HT1080 (cell line): ENCODE measurements around the gene AQP4. TPM values are rescaled to one million over a fixed set of nuclear protein-coding genes. Genes with fewer than 3 reads are reported as not detected.

Source experiments
- DNase-seq: peaks from one replicate; pipeline ENCODE4 v3.0.0-alpha.2; 2015; ENCODE audit warnings: low read depth
- polyA plus RNA-seq, 2 experiments: library from polyadenylated mRNA; depleted of rRNA; stranded (reverse); fragments of >200 nt; gene quantifications; 2 replicates each; pipeline ENCODE4 v1.2.3, GENCODE V29; 2015
- total RNA-seq: library from RNA; depleted of rRNA; stranded (reverse); fragments of >200 nt; shearing (Covaris generic); gene quantifications from 2 replicates; pipeline ENCODE4 v1.2.3, GENCODE V29; 2014; rRNA removed

AQP4 gene, protein sequence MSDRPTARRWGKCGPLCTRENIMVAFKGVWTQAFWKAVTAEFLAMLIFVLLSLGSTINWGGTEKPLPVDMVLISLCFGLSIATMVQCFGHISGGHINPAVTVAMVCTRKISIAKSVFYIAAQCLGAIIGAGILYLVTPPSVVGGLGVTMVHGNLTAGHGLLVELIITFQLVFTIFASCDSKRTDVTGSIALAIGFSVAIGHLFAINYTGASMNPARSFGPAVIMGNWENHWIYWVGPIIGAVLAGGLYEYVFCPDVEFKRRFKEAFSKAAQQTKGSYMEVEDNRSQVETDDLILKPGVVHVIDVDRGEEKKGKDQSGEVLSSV
- not detected in 2 replicates for total RNA-seq
- not detected in 2 replicates for polyA plus RNA-seq (2015; cell fraction: cytosol; rRNA removed)
- polyA plus RNA-seq (2015; cell fraction: nucleus; rRNA removed) = not detected in 2 replicates

DNA sequence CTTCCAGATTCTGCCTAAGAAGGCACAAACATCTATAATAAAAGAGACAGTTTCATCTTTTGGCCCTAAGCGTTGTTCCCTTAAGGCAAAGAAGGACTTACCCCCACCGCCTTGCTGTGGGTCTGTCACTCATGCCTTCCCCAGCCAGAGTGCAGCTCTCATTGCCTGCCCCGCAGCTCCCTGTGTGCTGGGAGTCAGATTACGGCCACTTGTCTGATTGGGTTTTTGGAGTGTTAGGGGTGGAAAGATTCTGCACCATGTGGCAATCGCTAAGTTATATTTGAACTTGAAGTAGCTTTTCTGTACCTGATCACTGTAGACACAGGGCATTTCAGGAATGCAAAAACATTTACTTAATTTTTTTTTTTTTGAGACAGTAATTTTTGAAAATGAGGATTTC lies at the start of gene AQP4:
TSS of gene AQP4 (minus strand) at position 151 of the 400 bp plus-strand sequence. CDS start at position 133, 18 bp downstream.
- DNase-seq = no peak

DNA sequence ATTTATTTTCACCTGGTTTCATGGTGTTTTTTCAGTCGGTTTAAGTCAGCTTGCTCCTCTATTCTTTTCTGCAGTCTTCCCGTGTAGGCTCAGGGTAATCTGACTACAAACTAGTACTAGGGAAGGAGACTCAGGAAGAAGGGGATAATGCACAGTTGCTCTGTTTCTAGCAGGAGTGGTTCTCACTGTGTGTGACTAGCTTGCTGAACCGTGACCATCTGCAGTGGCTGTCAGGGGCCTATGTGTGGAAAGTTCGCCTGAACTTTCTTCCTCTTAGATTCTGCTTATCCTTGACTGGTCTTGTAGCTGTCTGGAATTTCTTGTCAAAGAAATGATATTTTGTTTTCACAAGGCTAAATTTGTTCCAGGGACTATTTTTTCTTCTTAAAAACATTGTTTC lies 46.3 kb upstream of the AQP4 start:
- no peak for DNase-seq

DNA sequence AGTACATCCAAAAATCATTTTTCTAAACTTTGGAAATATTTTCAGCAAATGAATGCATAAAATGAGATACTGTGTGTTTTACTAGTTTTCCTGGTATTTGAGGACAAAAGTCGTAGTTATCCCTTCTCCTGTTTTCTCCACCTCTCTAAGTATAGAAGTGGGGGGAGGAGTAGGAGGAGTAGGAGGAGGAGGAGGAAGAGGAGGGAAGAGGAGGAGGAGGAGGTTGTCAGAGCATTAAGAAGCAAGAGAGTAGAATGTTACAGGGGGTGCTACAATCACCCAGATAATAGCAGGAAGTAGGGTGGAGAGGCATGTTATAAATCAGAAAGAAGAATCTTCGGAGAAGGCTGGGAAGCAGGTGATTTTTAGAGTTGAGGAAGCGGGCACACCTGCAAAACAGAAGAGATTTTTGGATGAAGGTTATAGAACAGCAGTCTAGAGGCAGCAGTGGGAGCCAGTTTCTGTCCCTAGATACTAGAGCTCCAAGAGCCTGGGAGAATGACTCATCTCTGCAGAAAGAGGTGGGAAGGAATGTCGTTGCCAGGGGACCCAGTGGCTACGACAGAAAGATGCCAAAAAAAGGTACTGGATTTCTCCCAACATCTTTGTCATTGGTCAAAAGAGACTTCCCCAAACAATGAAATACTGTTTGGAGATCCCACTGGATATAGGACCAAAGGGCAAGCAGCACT lies 44.2 kb upstream of the AQP4 start:
- peak; percentile 32 for DNase-seq

DNA sequence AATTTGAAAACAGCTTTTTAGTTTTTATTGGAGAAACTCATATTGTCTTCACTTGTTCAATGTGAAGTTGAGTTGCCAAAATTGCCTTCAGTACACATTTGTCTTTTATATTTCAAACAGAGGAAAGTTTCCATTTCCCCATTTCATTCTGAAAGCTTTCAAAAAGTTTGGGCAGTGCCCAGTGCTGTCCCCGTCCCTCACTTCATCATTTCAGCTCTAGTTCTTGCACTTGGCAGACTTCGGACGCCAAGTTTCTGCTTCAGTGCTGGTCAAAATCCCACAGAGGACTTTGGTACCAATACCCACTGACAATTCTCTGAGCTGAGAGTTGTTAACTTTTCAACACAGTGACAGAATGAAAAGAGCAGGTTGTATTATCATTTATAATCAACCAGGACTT lies 43.4 kb upstream of the AQP4 start:
- no peak for DNase-seq

DNA sequence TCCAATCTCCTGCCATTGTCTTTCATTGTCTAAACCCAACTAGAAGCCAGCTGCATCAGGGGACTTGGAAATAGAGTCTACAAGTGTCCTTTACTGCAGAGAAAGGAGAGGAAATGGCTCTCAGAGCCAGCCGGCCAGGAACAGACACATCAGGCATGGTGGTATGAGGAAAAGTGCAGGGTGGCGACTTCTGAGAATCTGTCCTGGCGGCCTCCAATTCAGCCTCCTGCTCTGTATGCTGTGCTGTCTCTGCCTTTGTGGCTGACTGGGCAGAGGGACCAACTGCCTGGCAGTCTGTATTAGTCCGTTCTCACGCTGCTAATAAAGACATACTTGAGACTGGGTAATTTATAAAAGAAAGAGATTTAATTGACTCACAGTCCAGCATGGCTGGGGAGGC lies 36.8 kb upstream of the AQP4 start:
- no peak for DNase-seq

DNA sequence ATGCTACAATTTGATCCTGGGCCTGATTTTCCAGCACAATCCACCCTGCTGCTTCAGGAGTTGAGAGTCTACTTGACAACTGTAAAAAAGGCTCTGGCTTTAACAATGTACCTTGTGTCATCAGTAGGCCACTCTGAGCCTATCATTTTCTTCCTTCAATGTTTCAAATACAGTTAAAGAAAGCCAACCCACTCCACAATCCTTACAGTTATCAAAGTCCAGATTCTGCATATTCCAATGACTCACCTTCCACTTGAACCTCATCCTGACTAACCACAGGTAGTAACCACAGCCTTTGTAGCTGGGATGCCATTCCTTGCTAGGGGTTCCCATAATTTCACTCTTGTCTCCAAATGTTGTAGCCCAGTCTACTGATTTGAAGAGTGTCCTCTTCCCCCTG lies 35.5 kb upstream of the AQP4 start:
- DNase-seq = peak; percentile 11

DNA sequence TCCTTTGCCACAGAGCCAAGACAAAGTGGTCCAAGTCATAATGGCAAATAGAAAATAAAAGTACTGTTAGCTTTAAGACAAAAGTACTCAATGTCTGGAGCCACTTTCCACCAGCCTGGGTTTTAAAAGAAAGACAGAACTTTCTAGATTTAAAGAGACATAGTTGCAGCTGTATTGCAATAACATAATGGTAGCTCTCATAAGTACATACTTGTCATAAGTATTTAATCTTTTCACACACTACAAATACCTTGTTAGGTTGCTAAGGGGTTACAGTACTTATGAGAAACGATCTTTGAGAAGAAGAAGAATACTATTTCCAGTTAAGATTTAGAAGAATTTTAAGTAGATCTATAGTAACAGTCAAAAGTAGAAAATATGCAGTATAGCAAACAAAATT lies 28.9 kb upstream of the AQP4 start:
- DNase-seq = no peak

DNA sequence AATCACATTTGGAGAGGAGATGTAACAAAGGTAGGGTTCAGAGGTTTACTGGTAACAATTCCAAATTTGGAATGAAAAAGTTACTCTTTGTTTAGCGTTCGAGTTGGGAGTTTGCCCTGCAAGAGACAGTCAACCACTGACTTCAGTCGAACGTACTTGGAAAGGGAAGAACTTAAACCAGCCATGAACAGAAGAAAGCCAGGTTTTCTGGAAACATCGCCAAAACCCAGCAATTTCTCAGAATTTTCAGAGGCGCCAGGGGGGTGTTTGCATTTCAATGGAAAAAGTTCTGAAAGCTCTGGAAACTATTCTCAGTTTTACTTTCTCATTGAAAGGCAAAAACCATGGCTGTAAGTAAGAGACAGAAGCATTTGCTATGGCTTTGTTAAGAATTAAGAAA lies 28.5 kb upstream of the AQP4 start:
- DNase-seq = no peak

DNA sequence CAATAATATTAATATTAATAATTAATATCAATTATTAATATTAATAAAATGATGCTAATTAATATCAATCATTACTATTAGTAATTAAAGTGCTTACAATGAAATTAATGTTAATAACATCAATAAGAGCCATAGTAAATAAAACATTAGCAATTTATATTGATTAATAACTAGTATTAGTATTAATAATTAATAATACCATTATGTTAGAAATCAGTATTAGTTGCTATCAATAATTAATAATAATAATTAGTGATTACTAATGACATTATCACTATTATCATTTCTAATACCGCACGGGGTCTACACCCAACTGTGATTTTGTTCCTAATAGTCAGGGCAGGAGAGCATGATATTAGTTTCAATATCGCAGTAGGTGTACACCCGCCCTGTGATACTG lies 22.8 kb upstream of the AQP4 start:
- DNase-seq = no peak

DNA sequence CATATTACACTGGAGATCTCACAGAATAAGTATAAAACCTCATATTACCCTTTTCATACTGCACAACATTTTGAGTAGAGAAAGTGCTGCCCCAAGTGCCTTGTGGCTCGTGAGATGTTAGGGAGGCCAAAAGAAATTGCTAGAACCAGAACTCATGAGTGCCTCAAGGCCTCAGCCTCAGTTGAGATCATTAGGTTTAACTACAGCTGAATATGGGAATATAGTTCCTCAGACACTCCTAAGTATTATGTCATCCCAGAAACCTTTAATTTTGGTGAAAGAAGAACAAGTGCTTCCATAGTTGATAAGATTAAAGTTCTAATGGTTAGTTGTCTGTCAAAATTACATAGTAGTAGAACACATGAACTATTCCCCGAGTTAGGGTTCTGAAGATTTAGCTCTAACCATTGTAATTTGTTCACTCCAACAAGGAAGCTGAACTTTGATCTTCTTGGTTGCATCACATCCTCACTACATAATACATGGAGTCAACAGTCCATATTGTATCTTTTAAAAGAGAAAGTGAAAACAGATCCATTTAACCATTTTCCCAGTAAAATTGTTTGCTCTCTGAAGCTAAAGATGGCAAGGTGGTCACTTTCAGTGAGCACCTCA lies 9.6 kb upstream of the AQP4 start:
- no peak for DNase-seq

DNA sequence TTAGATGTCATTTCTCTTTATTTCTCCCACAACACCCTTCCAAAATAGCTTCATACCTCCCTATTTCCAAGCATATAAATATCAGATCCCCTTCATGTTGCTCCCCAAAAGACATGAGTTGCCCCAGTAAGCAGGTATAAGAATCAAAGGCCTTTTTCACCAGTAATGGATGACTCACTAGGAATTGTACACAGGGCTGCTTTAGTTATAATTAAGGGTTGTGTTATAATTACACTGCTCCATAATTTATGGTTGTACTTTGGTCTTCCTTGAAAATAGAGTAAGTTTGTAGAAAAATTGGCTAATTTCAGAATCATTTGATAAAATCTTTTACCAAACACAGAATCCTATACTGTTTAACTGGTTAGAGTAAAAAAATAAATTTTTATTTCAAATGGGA lies 8.8 kb upstream of the AQP4 start:
- DNase-seq = no peak

DNA sequence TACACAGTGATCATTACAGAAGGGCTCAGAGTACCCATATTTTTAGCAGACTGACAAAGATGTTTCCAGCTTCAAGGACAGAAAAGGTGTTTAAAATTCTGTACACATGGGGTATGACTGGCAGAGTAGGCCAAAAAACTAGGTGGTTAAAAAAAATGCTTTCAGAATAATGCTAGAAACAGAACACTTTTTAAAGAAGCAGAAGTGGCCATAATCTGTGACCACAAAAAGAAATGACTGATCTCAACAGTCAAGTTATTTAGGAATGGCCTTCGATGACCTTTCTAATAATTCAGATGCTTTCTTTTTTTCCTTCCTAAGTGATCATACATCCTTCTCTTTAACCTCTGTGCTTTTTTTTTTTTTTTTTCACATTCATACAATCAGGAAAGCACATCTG lies 4.1 kb upstream of the AQP4 start:
- DNase-seq = no peak

DNA sequence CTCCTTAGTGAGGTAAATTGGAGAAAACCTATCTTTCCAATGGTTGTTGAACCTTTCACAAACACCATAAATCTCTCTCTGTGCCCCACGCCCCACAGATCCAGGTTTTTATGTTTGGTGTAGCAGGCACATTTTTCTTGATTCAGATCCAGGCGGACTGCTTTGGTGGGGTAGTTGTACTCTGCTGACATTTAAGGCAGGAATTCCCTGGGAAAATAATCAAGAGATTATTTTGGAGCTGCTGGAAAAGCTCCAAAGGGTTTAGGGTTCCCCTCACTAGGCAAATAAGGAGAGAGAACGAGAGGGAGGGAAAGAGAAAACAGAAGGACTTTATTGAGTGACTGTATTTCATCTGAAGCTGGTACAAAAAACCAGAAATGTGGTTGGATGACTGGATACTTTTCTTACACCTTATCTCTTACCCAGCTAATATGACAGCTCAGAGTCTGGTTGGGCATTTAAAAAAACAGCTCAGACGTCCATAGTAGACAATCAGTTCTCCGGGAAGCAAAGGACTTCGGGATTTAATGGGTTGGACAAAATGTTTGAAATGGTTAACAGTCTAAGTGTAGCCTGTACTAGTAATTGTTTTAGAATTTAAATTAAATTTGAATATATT lies 3.6 kb upstream of the AQP4 start:
- no peak for DNase-seq

DNA sequence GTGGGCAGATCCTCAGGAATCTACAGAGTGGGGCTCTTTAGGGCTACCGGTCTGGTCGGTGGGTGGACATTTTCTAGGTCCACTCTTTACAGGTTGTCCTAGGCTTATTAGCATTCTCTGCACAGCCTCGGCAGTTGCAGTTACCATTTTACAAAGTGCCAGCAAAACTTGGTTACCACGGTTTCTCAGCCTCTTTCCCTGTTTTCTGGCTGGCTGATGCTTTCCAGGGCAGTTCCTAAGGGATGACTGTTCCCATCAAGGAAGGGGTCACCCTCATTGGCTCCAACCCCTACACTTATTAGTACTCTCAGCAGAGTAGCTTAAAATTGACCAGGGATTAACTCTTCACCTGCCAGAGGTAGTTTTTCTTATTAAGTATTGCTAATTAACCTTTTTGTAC lies 2.0 kb upstream of the AQP4 start:
- DNase-seq = no peak

DNA sequence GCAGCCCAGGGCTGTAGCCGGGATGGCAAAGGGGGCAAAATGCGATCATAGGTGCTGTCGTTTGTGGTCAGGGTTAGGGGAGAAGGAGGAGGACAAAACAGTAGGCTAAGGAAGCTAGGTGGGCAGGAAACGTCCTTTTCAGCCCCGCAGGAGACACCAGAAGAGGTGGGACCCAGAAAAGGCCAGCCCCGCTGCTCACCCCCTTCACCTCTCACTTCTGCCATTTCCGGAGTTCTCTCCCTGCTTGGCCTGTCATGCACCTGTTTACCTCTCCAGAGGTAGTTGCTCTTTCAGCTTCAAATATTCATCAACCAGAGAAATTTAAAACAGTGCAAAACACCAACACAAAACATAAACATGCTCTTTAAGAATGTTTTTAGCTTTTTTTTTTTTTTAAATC lies 849 bp downstream of the AQP4 start:
- no peak for DNase-seq

DNA sequence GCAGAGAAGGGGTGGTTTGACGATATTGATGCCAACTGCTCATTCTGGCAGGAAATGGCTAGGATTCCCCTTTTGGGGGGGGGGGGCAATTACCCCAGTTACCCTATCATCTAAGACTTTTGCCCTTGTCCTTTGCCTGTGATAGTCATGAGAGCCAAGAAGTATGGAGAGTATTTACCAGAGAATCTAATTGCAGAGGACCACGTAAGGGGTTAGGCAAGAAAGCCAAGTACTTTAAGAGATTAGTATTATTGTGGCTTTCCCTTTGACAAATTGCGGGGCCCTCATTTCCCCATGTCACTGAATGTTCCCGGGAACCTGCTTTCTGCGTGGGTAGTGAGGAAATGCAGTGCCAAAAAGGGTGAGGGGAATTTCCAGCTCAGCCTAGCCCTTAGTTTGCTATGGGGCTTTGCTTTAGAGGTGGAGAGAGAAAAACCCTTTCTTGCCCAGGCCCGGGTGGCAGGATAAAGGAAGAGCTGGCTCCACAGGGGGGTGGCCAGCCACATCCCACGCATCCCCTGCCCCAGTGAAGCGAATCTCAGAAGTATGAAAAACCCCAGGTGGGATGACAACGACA lies 1.5 kb downstream of the AQP4 start:
- no peak for DNase-seq

DNA sequence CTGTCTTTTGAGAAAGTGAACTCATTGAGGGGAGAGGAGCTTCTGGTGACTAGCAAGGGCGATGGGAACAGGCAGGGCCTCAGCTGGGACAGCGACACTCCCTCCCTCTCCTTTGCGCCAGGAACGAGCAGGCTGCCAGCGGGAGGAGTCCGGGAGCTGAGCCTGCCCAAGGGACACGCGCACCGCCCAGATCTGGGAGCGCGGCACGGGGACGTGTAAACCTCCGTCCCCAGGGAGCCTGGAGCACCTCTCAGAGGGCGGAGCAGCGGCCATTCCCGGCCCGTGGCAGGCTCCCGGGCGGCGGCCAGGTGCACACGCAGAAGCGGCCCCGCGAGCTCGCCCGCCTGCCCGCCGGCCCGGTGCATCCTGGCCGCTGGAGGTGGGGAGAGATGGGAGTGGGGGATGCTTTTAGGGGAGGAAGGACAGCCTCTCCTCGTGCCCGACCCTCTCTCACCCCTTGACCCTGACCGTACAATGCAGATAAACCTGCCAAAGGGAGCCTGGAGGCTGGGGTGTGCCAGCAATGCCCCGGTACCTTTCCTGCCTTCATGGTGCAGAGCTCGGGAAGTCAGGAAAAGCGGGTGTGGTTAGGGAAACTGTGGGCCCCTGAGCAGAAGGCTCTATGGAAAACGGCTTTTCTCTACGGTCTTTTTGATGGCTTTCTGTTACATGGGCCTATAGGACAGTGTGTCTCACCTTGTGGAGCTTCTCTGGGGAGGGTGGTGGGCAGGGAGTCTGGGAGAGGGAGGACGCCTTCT lies 2.2 kb downstream of the AQP4 start:
- DNase-seq = no peak

DNA sequence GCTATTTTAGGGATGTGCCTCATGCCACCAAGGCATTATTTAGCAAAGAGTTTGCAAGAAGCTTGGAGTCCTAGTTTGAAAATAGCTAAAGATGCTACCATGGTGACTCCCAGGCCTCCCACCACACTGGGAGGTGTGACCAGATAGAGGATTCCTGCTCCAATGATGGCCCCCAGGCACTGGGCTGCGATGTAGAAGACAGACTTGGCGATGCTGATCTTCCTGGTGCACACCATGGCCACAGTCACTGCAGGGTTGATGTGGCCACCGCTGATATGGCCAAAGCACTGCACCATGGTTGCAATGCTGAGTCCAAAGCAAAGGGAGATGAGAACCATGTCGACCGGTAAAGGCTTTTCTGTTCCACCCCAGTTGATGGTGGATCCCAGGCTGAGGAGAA lies 3.4 kb downstream of the AQP4 start:
- DNase-seq = no peak

DNA sequence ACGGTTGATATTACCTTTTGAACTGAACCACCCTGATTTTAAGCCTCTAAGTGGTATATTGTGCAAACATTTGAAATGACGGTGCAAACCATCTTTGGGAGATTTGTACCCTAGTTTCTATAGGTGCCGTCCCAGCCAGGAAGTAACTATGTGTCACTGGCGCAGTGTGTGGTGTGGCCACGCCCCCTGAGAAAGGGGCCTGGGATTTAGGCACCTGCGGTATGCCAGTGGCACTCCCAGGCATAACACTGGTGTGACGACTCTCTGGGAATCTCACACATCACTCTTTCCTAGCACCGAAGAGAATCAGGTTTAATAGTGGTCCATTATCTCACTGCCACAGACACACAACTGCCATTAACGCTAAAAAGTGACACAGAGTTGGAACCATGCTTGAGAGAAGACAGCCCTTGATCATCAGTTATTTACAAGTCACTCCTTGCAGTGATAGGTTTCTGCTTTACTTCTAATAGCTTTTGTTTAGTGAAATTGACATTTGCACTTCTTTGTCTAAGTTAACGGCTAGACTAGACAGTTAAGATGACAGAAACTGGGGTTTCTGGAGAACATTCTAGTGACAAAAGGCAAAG lies 11.1 kb downstream of the AQP4 start:
- no peak for DNase-seq

DNA sequence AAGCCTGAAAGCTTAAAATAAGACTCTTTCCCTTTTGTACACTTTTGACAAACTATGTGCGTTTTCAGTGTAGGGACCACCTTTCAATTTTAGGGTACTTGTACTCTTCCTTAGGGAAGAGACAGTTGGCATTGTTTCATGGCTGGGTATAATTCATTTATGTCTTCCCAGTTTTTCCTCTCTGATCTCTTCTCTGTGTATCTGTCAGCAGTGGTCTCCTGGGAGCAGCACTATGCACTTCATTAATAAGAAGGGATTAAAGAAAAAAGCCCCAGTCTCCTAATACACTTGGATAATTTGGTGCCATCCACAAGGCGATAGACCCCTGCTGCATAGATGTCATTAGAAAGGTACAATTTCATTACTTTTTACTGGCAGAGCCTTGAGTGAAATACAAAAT lies 12.1 kb downstream of the AQP4 start:
- DNase-seq = no peak

DNA sequence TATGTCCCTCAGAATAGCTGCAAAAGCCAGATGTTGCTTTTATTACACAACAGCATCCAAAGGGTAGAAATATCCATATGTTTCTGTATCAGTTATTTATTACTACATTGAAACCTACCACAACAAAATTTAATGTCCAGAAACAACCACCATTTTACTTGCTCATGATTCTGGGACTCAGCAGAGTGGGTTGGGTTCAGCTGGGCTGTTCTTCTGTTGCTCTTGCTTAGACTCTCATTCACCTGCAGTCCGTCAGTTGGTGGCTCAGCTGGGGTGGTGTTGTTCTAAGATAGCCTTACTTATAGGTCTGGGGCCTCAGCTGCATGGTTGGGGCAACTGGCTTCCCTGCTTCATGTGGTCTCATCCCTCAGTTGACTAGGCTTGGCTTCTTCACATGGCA lies 21.7 kb downstream of the AQP4 start:
- no peak for DNase-seq
